ENCODE data around the gene CDH2.

CDH2 gene

DNA sequence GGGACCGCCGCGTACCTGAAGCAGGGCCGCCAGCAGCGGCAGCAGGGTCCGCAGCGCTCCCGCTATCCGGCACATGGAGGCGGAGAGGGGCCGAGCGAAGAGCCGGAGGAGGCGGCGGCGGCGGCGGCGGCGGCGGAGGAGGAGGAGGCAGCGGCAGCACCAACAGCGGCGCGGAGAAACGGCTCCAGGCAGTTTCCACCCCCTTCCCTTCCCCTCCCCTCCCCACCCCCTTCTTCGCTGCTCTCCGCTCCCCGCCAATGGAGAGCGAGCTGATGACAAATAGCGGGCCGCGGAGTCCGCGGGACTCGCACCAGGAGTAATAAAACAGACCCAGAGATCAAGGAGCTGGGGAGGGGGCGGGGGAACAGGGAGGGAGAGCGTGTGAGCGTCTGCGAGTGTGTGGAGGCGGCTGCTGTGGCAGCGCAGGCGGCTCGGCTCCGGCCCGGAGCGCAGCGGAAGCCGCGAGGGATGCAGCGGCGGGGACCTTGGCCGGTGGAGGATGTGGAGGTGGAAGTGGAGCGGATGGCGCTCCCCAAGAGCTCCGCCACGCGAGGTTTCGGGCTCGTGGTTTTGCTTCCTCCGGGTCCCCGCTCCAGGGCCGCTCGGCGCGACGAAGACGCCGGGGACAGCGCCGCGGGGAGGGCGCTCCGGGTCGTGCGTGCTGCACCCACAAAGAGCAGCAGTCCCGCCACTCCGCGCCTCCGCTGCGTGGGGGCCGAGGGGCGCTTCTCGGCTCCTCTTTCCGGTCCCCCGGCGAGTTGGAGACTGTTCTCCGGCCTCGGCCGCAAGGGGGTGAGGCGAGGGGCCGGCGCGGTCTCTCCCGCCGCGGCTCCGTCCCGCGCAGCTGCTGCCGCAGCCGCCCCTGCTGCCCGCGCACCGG is at the start of gene CDH2:
CDH2 (minus strand) TSS at position 183 of the 880 bp plus-strand sequence; CDS start at position 75, 108 bp downstream.
- TF ChIP-seq, protein P1, sequence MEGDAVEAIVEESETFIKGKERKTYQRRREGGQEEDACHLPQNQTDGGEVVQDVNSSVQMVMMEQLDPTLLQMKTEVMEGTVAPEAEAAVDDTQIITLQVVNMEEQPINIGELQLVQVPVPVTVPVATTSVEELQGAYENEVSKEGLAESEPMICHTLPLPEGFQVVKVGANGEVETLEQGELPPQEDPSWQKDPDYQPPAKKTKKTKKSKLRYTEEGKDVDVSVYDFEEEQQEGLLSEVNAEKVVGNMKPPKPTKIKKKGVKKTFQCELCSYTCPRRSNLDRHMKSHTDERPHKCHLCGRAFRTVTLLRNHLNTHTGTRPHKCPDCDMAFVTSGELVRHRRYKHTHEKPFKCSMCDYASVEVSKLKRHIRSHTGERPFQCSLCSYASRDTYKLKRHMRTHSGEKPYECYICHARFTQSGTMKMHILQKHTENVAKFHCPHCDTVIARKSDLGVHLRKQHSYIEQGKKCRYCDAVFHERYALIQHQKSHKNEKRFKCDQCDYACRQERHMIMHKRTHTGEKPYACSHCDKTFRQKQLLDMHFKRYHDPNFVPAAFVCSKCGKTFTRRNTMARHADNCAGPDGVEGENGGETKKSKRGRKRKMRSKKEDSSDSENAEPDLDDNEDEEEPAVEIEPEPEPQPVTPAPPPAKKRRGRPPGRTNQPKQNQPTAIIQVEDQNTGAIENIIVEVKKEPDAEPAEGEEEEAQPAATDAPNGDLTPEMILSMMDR (conservative IDR thresholded peaks at IDR 0.05; ENCODE audit: low read depth, low read length) = peak; percentile 24
- peak; percentile 80 for DNase-seq (ENCODE audit: low read depth)
- H3K4me3 ChIP-seq (ENCODE audit: low read length) = peak within 1 kb of the TSS; percentile 95

DNA sequence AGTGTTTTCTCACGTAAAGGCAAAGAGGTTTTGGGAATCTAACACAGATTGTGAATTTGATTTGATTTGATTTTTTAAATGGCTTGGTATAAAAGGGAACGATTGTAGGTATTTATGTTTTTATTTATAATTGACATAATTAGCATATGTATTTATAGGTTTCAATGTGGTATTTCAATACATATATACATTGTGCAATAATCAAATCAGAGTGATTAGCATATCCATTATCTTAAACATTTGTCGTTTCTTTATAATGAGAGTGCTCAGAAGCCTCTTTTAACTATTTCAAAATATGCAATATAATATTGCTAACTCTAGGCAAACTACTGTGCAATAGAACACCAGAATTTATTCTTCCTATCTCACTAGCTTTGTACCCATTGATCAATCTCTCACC is 35.1 kb upstream of the CDH2 start:
- DNase-seq (ENCODE audit: low read depth) = no peak
- TF ChIP-seq, protein P1 (conservative IDR thresholded peaks at IDR 0.05; ENCODE audit: low read depth, low read length) = no peak
- H3K4me3 ChIP-seq (ENCODE audit: low read length) = no peak overlapping the region

DNA sequence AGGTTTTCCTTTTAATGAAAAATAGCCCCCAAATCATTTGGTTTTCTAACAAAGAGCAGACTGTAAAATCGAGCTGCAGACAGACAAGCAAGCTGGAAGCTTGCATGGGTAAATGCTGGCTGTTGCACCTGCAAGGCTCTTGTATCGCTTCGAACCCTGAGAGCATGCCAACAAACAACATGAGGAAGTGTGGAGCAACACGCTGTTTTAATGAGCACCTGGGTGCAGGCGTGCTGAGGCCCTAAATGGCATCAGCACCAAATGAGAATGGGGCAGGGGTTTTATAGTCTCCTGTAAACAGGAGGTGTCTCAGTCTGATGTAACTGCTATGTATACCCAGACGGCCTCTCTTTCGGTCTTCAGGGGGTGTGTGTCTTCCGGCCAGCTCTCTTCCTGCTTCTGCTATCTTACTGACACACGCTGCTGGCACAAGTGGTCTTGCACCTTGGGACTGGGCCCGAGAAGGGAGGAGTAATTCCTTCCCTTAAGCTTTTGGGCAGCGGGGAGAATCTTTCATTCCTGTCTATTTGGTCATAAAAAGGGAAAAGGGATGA is 31.9 kb upstream of the CDH2 start:
- DNase-seq (ENCODE audit: low read depth) = no peak
- TF ChIP-seq, protein P1 (conservative IDR thresholded peaks at IDR 0.05; ENCODE audit: low read depth, low read length) = no peak
- no peak overlapping the region for H3K4me3 ChIP-seq (ENCODE audit: low read length)

DNA sequence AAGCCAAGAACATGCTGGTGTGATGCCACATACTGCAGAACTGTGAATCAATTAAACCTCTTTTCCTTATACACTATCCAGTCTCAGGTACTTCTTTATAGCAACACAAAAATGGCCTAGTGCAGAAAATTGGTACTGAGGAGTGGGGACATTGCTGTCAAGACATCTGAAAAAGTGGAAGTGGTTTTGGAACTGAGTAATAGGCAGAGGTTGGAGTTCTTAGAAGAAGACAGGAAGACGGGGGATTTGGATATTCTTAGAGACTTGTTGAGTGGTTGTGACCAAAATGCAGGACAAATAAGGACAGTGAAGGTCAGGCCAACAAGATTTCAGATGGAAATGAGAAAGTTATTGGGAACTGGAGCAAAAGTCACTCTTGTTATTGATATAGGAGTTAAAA is 31.3 kb upstream of the CDH2 start:
- H3K4me3 ChIP-seq (ENCODE audit: low read length) = no peak overlapping the region
- TF ChIP-seq, protein P1 (conservative IDR thresholded peaks at IDR 0.05; ENCODE audit: low read depth, low read length) = no peak
- DNase-seq (ENCODE audit: low read depth) = no peak

DNA sequence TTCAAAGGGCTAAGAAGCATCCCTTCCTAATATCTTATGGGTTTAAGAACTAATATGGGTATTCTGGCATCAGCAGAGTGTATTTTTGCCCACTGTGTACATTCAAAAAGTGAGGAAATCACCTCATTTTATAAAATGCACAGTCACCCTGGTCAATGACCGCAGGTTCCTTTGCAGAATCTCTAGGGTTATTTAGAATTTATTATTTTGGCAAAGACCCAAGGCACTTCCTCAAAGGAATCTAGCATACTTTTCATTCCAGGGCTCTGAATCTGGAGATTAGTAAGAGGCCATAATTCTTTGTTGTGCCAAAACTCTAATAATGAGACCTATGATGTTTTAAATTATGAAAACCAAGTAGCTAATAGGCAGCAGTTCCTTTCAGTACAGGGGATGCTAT is 27.2 kb upstream of the CDH2 start:
- DNase-seq (ENCODE audit: low read depth) = peak; percentile 93
- no peak overlapping the region for H3K4me3 ChIP-seq (ENCODE audit: low read length)
- TF ChIP-seq, protein P1 (conservative IDR thresholded peaks at IDR 0.05; ENCODE audit: low read depth, low read length) = no peak

DNA sequence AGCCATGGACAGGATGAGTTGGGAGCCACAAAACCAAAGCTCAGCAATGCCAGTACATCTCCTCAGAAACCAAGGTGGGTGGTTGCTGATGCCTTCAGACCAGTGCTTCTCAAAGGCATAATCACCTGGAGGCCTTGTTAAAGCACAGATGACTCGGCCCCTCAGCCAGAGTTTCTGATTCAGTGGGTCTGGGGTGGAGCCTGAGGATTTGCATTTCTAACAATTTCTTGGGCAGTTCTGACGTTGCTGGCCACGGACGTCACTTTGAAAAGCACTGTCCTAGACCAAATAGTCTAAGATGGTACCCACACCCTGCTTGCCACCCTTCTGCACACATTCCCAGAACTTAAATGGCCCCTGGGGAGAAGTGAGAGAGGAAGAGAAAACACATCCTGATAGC is 24.1 kb upstream of the CDH2 start:
- no peak for DNase-seq (ENCODE audit: low read depth)
- no peak overlapping the region for H3K4me3 ChIP-seq (ENCODE audit: low read length)
- TF ChIP-seq, protein P1 (conservative IDR thresholded peaks at IDR 0.05; ENCODE audit: low read depth, low read length) = no peak

DNA sequence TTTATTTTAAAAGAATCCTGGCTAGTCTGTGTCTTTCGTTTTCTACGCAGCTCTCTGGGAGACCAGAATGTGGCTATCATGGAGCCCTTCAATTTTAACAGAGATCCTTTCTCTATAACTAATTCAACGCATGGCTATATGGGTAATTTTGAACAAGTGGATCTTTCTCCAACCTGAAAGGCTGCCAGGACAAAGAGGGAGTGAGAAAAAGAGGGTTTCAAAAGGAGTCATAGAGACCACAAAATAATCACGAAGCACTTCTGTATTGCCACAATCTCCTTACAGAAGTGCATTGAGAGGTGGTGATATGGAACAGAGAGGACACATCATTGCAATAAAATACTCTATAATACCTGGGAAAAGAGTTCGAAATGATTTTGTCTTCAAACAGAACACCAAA is 21.7 kb upstream of the CDH2 start:
- TF ChIP-seq, protein P1 (conservative IDR thresholded peaks at IDR 0.05; ENCODE audit: low read depth, low read length) = no peak
- no peak overlapping the region for H3K4me3 ChIP-seq (ENCODE audit: low read length)
- no peak for DNase-seq (ENCODE audit: low read depth)
